IMR-90 (cell line): ENCODE results near the gene RNPEPL1. TPM values are rescaled to one million over a fixed set of nuclear protein-coding genes. Genes with fewer than 3 reads are reported as not detected.

Experiments
- ATAC-seq: fragments of 200-7000 bp; cut with Tn5 transposase; 2 replicates; pipeline ENCODE4 v1.9.1; 2020; ENCODE audit warnings: low read depth, mild to moderate bottlenecking, moderate library complexity
- BruUV-seq: library from RNA; stranded (reverse); fragments of 400-500 nt; replicated peaks from 2 replicates; lab custom pipeline; 2021; lab: Mats Ljungman, UMichigan
- CTCF ChIA-PET: fragments of 300-600 bp; formaldehyde crosslinking; extraction: SDS; loops from one replicate; lab custom pipeline; 2021; ENCODE audit warnings: antibody characterized with exemption; lab: Yijun Ruan, JAX
- POLR2A ChIA-PET: fragments of 300-600 bp; sonication (Branson Sonifier 250); formaldehyde crosslinking; loops from one replicate; lab custom pipeline; 2022; ENCODE audit warnings: antibody characterized with exemption; ENCODE audit not compliant: unreplicated experiment; lab: Charles Lee
- DNase-seq: peaks from one replicate; pipeline ENCODE4 v3.0.0; 2013
- H2AFZ ChIP-seq: replicated peaks from 2 replicates; pipeline ENCODE3; 2013; ENCODE audit warnings: low read length, mild to moderate bottlenecking; ENCODE audit not compliant: poor library complexity
- H2AK5ac ChIP-seq: 2 replicates; pipeline ENCODE4 v1.6.1; 2013; ENCODE audit warnings: low read depth, low read length, inconsistent platforms
- H2AK9ac ChIP-seq: replicated peaks from 2 replicates; pipeline ENCODE3; 2013; ENCODE audit warnings: mild to moderate bottlenecking, low read depth, low read length, moderate library complexity; ENCODE audit not compliant: poor library complexity
- H2BK120ac ChIP-seq: 2 replicates; pipeline ENCODE4 v1.6.1; 2013; ENCODE audit warnings: low read depth, low read length, inconsistent platforms
- H2BK15ac ChIP-seq: 3 replicates; pipeline ENCODE4 v1.6.1; 2013; ENCODE audit warnings: low read depth, low read length, inconsistent platforms
- H2BK20ac ChIP-seq: 2 replicates; pipeline ENCODE4 v1.6.1; 2013; ENCODE audit warnings: low read depth, mild to moderate bottlenecking, inconsistent platforms, low read length, moderate library complexity
- H2BK5ac ChIP-seq: 2 replicates; pipeline ENCODE4 v1.6.1; 2013; ENCODE audit warnings: mild to moderate bottlenecking, low read depth, low read length, inconsistent platforms; ENCODE audit not compliant: poor library complexity, severe bottlenecking
- H3K14ac ChIP-seq: replicated peaks from 2 replicates; pipeline ENCODE4 v1.6.1; 2013; ENCODE audit warnings: low read depth, low read length, inconsistent platforms
- H3K18ac ChIP-seq: 2 replicates; pipeline ENCODE4 v1.6.1; 2013; ENCODE audit warnings: low read depth, low read length, control low read depth
- H3K23ac ChIP-seq: 2 replicates; pipeline ENCODE4 v1.6.1; 2013; ENCODE audit warnings: low read depth, low read length, inconsistent platforms
- H3K27ac ChIP-seq: 2 replicates; pipeline ENCODE4 v1.5.1; 2013; ENCODE audit warnings: mild to moderate bottlenecking, control low read depth, low read length; ENCODE audit not compliant: insufficient read depth
- H3K27me3 ChIP-seq: 2 replicates; pipeline ENCODE4 v1.6.1; 2013; ENCODE audit warnings: low read length; ENCODE audit not compliant: control insufficient read depth, insufficient read depth
- H3K36me3 ChIP-seq: 2 replicates; pipeline ENCODE4 v1.6.1; 2013; ENCODE audit warnings: low read length, mixed read lengths; ENCODE audit not compliant: control insufficient read depth, insufficient read depth
- H3K4ac ChIP-seq: 2 replicates; pipeline ENCODE4 v1.6.1; 2013; ENCODE audit warnings: low read depth, low read length, inconsistent platforms
- H3K4me1 ChIP-seq: 2 replicates; pipeline ENCODE4 v1.6.1; 2013; ENCODE audit warnings: low read length, mixed read lengths; ENCODE audit not compliant: control insufficient read depth, insufficient read depth
- H3K4me2 ChIP-seq: 2 replicates; pipeline ENCODE4 v1.6.1; 2013; ENCODE audit warnings: low read depth, mild to moderate bottlenecking, control low read depth, low read length, moderate library complexity
- H3K4me3 ChIP-seq: 2 replicates; pipeline ENCODE4 v1.5.1; 2013; ENCODE audit warnings: low read depth, mild to moderate bottlenecking, control low read depth, low read length, moderate library complexity; ENCODE audit not compliant: insufficient read depth
- H3K56ac ChIP-seq: 2 replicates; pipeline ENCODE4 v1.6.1; 2013; ENCODE audit warnings: low read length, inconsistent platforms; ENCODE audit not compliant: insufficient read depth; ENCODE audit errors: extremely low read depth
- H3K79me1 ChIP-seq, 2 experiments: 2 replicates each; pipeline ENCODE4 v1.6.1; 2013; ENCODE audit warnings: low read length in 2 of 2, inconsistent platforms in 1 of 2, low read depth in 1 of 2
- H3K9ac ChIP-seq: 2 replicates; pipeline ENCODE4 v1.6.1; 2013; ENCODE audit warnings: low read depth, low read length, control low read depth
- H3K9me1 ChIP-seq: 2 replicates; pipeline ENCODE4 v1.6.1; 2013; ENCODE audit warnings: low read length, inconsistent platforms; ENCODE audit not compliant: insufficient read depth
- H3K9me3 ChIP-seq: 2 replicates; pipeline ENCODE4 v1.6.1; 2013; ENCODE audit warnings: low read length; ENCODE audit not compliant: control insufficient read depth, insufficient read depth
- H4K20me1 ChIP-seq: 2 replicates; pipeline ENCODE4 v1.6.1; 2013; ENCODE audit warnings: low read length, inconsistent platforms; ENCODE audit not compliant: insufficient read depth
- H4K5ac ChIP-seq: 2 replicates; pipeline ENCODE4 v1.6.1; 2013; ENCODE audit warnings: mild to moderate bottlenecking, low read depth, low read length, control low read depth
- H4K8ac ChIP-seq, 2 experiments: 2 replicates each; pipeline ENCODE4 v1.6.1; 2013; ENCODE audit warnings: low read depth in 2 of 2, low read length in 2 of 2, control low read depth in 1 of 2, inconsistent platforms in 1 of 2
- H4K91ac ChIP-seq: 2 replicates; pipeline ENCODE4 v1.6.1; 2013; ENCODE audit warnings: low read depth, low read length, inconsistent platforms; ENCODE audit not compliant: insufficient read depth
- MAFK ChIP-seq: IDR thresholded peaks from 2 replicates; pipeline ENCODE4 v1.6.1; 2012; ENCODE audit warnings: low read depth, low read length, improper control_type of control experiment
- MXI1 ChIP-seq: IDR thresholded peaks from 2 replicates; pipeline ENCODE4 v1.6.1; 2012; ENCODE audit warnings: low read depth, mild to moderate bottlenecking, low read length, moderate library complexity, borderline replicate concordance
- WGBS, 2 experiments: methylation state at CpG; one replicate each; pipeline versions ENCODE4 v1.1.5 to v1.1.7; 2013; ENCODE audit warnings: missing lambda C conversion rate in 2 of 2; ENCODE audit not compliant: insufficient read length in 1 of 2; ENCODE audit errors: extremely low coverage in 2 of 2; 5-methylcytosine and 5-hydroxymethylcytosine counted together
- dilution Hi-C: fragments of 300-500 bp; cut with HindIII; formaldehyde crosslinking; loops from one replicate; pipeline ENCODE4 v1.14.3; 2018; ENCODE audit warnings: low sequenced_read_pairs; ENCODE audit not compliant: unreplicated experiment
- in situ Hi-C: fragments of 300-500 bp; cut with MboI; formaldehyde crosslinking; loops from 3 replicates; pipeline ENCODE4 v1.14.3; 2019; ENCODE audit warnings: low sequenced_read_pairs, inconsistent platforms, mixed read lengths
- intact Hi-C: fragments of 100-400 bp; cut with micrococcal nuclease; formaldehyde crosslinking; loops from 2 replicates; pipeline ENCODE4 v1.10.0; 2022
- polyA plus RNA-seq, 3 experiments: library from polyadenylated mRNA; depleted of rRNA; stranded (reverse); fragments of >200 nt; gene quantifications; 2 replicates each; pipeline ENCODE4 v1.2.3, GENCODE V29; 2012; ENCODE audit warnings: low replicate concordance in 1 of 3
- total RNA-seq: library from RNA; depleted of rRNA; stranded (reverse); fragments of >200 nt; gene quantifications from 2 replicates; pipeline ENCODE4 v1.2.3, GENCODE V29; 2012

Gene RNPEPL1
- total and polyA plus RNA-seq, 2 of the 4 experiments (the other 2 are of a cell fraction) = 3.8 to 18.7 TPM

GRCh38 chr2:240532031-240532775, 36.1 kb upstream of the RNPEPL1 start:
- Histone ChIP-seq H3K9ac (no peak overlapping the region), H2BK15ac (no peak overlapping the region), H4K91ac (no peak overlapping the region), H3K56ac (no peak overlapping the region), H4K20me1 (no peaks in the 10 kb centered on the region), H2AK9ac (no peak overlapping the region), H3K79me1 (peaks cover 0 to 7% of the 10 kb centered on the region in 2 experiments; a peak in 1 of 4 replicates), H3K4ac (no peak overlapping the region), H3K9me1 (no peaks in the 10 kb centered on the region), H2BK120ac (no peak overlapping the region), H3K9me3 (peaks cover 8% of the 10 kb centered on the region), H2AK5ac (no peak overlapping the region), H3K4me3 (no peak overlapping the region), H2AFZ (no peak overlapping the region), H4K5ac (no peak overlapping the region), H3K14ac (no peak overlapping the region), H3K4me1 (no peaks in the 10 kb centered on the region), H3K4me2 (no peak overlapping the region), H2BK20ac (no peak overlapping the region), H3K36me3 (peaks cover 3% of the 10 kb centered on the region; the same call in 1 of the 2 replicates), H2BK5ac (no peak overlapping the region), H3K18ac (no peak overlapping the region), H4K8ac (no peak overlapping the region), H3K27ac (no peak overlapping the region), H3K27me3 (no peaks in the 10 kb centered on the region), H3K23ac (no peak overlapping the region)
- POLR2A ChIA-PET = no interaction called here
- in situ Hi-C loops (no loop called here), dilution Hi-C loops (no loop called here), intact Hi-C loops (no loop called here)
- ATAC-seq (no peak), DNase-seq (no peak)
- BruUV-seq = no TSS peak
- no peak for TF ChIP-seq MXI1
- peak; percentile 19; the same call in 1 of the 2 replicates for TF ChIP-seq MAFK
- CTCF ChIA-PET = no interaction called here
- WGBS, 2 experiments = no CpG with 5 or more reads among the region's 1 CpG
